ENCODE measurements around the gene PIAS3.

The PIAS3 gene

GRCh38 chr1:145858901-145859490, at the start of gene PIAS3:
PIAS3 (minus strand) TSS chr1:145859081; CDS start chr1:145858990, 91 bp downstream.
- peak; percentile 68 for DNase-seq (ENCODE audit: low read depth)

GRCh38 chr1:145908653-145909052, 49.8 kb upstream of the PIAS3 start:
- no peak for DNase-seq (ENCODE audit: low read depth)

GRCh38 chr1:145906954-145907753, 48.3 kb upstream of the PIAS3 start:
- DNase-seq (ENCODE audit: low read depth), result no peak

GRCh38 chr1:145901312-145902021, 42.6 kb upstream of the PIAS3 start:
- no peak for DNase-seq (ENCODE audit: low read depth)

- no peak for DNase-seq (ENCODE audit: low read depth)
Measured at GRCh38 chr1:145898756-145899155, 39.9 kb upstream of the PIAS3 start.

- no peak for DNase-seq (ENCODE audit: low read depth)
Measured at GRCh38 chr1:145897969-145898368, 39.1 kb upstream of the PIAS3 start.

- no peak for DNase-seq (ENCODE audit: low read depth)
Measured at GRCh38 chr1:145895471-145895870, 36.6 kb upstream of the PIAS3 start.

- DNase-seq (ENCODE audit: low read depth), result no peak
Measured at GRCh38 chr1:145893306-145894055, 34.6 kb upstream of the PIAS3 start.

- no peak for DNase-seq (ENCODE audit: low read depth)
Measured at GRCh38 chr1:145892486-145893087, 33.7 kb upstream of the PIAS3 start.

GRCh38 chr1:145891587-145892485, 33.0 kb upstream of the PIAS3 start:
- peak; percentile 19 for DNase-seq (ENCODE audit: low read depth)

- DNase-seq (ENCODE audit: low read depth), result no peak
Measured at GRCh38 chr1:145891143-145891542, 32.3 kb upstream of the PIAS3 start.

GRCh38 chr1:145889722-145890121, 30.8 kb upstream of the PIAS3 start:
- no peak for DNase-seq (ENCODE audit: low read depth)

GRCh38 chr1:145887631-145888030, 28.8 kb upstream of the PIAS3 start:
- no peak for DNase-seq (ENCODE audit: low read depth)

- DNase-seq (ENCODE audit: low read depth), result no peak
Measured at GRCh38 chr1:145886816-145887215, 27.9 kb upstream of the PIAS3 start.

GRCh38 chr1:145886390-145886789, 27.5 kb upstream of the PIAS3 start:
- no peak for DNase-seq (ENCODE audit: low read depth)

GRCh38 chr1:145885738-145886287, 26.9 kb upstream of the PIAS3 start, which contains the start of gene ANKRD35:
ANKRD35 (minus strand) TSS chr1:145885866; CDS start chr1:145885758, 108 bp downstream.
- peak; percentile 76 for DNase-seq (ENCODE audit: low read depth)

GRCh38 chr1:145884675-145885074, 25.8 kb upstream of the PIAS3 start:
- DNase-seq (ENCODE audit: low read depth), result no peak

- no peak for DNase-seq (ENCODE audit: low read depth)
Measured at GRCh38 chr1:145879775-145880174, 20.9 kb upstream of the PIAS3 start.

GRCh38 chr1:145878724-145879123, 19.8 kb upstream of the PIAS3 start:
- DNase-seq (ENCODE audit: low read depth), result no peak

- no peak for DNase-seq (ENCODE audit: low read depth)
Measured at GRCh38 chr1:145877923-145878486, 19.1 kb upstream of the PIAS3 start.
